PFSK-1 (cell line): Measurements from ENCODE around the gene SIL1.

ENCODE experiments used
- FOXP2 ChIP-seq: optimal IDR thresholded peaks from 2 replicates; pipeline ENCODE3; 2011; ENCODE audit warnings: borderline replicate concordance, control low read depth, inconsistent platforms; ENCODE audit not compliant: insufficient read depth; ENCODE audit errors: extremely low read length, extremely low read depth
- POLR2AphosphoS5 ChIP-seq: IDR thresholded peaks from 2 replicates; pipeline ENCODE4 v1.6.1; 2012; ENCODE audit warnings: low read depth, mild to moderate bottlenecking, control low read depth, low read length, moderate library complexity

DNA sequence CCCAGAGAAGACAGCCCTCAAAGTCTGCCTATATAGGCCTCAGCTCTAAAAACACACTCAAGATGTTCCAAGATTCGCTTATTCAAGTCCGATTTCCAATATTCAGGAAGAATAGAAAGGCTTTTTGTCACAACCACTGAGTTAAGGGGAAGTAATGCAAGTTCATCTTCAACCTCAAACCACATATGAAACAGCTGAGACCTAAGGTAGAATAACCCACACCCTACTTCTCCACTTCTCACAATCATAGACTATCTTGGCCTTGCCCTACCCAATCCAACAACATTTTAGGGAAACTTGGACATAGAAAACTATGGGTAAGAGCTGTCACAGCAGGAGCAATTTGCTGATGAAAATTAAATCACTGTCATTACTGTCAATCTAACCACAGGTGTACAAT is 171.0 kb downstream of the SIL1 start:
- TF ChIP-seq POLR2AphosphoS5: no peak
- TF ChIP-seq FOXP2: no peak
